HG03571 (cell line): ENCODE results near the gene PLD4.

Experiments used
- ATAC-seq: cut with Tn5 transposase; IDR thresholded peaks from one replicate; pipeline ENCODE4 v1.9.1; 2021; ENCODE audit not compliant: unreplicated experiment

The PLD4 gene

GRCh38 chr14:104927432-104927816 is 2.7 kb downstream of the PLD4 start:
- ATAC-seq, result no peak

DNA sequence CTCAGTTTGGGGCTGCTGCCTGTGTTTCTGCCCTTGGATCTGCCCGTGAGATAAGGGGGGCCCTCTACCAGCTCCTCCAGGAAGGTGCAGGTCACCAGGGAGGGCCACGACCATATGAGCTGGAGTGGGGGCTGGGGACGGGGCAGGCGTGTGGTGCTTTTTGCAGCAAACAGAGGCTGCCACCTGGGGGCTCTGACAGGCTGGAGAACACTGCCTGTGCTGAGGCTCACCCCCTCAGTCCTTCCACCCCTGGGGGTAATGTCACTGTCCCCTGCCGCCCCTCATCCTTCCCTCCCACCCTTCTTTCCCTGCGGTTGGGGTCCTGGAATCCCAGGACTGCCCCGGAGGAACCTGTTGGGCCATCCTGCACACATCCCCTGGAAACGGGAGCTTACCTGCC is 3.2 kb downstream of the PLD4 start:
- no peak for ATAC-seq

DNA sequence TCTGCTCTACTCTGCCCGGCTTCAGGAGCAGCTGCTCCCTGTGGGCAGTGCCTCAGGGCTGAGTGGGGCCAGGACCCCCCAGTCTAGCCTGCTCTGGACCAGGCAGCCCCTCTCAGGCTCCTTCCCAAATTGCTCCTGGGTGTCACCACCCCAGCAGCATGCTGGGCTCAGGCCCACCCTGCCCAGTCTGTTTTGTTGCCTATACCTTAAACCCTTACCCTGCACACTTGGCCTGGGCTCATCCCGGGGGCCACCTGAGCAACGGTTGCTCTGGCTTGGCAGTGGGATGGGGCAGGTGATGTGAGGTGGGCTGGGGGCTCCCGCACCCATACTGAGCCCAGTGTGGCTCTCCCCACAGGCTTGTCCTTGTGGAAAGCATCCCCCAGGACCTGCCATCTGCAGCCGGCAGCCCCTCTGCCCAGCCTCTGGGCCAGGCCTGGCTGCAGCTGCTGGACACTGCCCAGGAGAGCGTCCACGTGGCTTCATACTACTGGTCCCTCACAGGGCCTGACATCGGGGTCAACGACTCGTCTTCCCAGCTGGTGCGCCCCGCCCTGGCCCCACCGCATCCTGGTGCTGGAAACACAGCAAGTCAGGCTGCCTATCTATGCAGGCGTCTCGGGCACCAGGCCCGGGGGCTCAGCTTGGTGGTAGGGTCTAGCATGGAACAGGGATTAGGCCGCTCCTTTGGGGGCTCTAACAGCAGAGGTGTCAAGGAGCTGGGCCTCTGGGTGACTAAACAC is 3.9 kb downstream of the PLD4 start:
- ATAC-seq, result no peak

- ATAC-seq, result no peak
These were observed 4.9 kb downstream of the PLD4 start for GRCh38 chr14:104929268-104930230.

DNA sequence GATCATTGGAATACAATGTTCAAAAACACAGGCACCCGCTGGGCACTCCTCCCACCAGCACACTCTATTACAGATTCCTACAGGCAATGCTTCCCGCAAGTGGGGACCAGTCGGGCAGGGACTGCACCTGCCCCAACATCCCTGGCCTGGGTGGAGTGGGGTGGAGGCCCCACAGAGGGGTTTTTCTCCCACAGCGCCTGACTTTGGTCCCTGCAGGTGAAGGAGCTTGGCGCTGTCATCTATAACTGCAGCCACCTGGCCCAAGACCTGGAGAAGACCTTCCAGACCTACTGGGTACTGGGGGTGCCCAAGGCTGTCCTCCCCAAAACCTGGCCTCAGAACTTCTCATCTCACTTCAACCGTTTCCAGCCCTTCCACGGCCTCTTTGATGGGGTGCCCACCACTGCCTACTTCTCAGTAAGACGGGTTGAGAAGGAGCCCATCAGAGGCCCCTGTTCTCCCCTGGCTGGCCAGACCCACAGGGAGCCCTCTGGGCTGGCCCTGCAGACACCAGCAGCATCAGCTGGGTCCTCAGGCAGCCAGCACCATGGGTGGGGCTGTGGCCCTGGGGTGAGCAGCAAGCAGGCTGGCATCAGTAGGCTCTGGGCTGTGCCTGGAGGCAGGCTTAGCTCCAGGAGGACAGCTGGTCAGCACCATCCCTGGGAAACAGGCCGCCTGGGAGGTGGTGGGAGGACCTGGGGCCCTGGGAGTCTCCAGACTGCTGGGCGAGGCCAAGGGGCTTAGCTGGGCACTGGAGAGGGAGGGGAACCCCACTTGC is 6.0 kb downstream of the PLD4 start:
- no peak for ATAC-seq

- no peak for ATAC-seq
These were observed 6.7 kb downstream of the PLD4 start for GRCh38 chr14:104931304-104931770.

- no peak for ATAC-seq
These were observed 7.3 kb downstream of the PLD4 start for GRCh38 chr14:104931771-104932675.

GRCh38 chr14:104932676-104933631 is 8.3 kb downstream of the PLD4 start:
- no peak for ATAC-seq

GRCh38 chr14:104933746-104934733 is 9.4 kb downstream of the PLD4 start:
- no peak for ATAC-seq

DNA sequence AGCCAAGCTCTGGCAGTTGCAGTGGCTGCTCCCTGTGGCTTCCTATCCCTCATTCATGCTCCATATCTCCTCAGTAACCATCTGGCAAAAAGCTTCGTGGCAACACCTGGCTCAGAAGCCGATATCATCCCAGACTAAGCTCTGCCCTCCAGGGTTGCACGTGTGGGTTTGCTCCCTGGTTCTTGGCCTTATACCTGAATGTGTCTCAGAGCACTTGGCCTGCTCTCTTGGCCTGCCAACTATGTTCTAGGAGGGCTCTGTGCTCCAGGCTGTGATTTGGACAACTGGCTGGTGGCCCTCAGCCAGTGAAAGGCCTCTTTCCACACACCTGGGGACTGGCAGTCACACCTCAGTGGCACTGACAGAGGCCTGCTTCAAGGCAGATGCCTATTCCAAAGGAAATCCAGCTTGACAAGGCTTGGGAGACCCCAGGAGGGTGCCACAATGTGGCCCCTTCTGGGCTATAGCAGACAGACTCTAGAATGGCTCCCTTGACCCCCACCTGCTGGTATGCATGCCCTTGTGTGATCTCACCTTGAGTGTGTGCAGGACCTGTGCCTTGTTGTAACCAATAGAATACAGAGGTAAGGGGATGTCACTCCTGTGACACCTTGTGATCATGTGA is 10.5 kb downstream of the PLD4 start:
- no peak for ATAC-seq

DNA sequence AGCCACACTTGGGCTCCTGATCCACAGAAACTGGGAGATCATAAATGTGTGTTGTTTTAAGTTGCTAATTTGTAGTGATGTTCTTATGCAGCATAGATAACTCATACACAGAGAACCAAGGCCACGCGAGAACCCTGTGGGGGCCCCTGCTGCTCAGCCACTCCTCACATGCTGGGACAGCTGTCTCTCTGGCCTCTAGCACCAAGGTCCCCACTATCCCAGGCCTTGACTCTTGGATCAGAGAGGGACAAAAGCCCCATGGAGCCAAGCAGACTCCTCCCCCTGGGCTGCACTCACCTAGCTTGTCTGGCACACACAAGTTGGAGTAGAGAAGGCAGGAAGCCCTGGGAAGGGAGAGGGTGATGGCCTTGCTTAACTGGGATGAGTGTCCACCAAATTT is 11.3 kb downstream of the PLD4 start:
- ATAC-seq, result no peak

DNA sequence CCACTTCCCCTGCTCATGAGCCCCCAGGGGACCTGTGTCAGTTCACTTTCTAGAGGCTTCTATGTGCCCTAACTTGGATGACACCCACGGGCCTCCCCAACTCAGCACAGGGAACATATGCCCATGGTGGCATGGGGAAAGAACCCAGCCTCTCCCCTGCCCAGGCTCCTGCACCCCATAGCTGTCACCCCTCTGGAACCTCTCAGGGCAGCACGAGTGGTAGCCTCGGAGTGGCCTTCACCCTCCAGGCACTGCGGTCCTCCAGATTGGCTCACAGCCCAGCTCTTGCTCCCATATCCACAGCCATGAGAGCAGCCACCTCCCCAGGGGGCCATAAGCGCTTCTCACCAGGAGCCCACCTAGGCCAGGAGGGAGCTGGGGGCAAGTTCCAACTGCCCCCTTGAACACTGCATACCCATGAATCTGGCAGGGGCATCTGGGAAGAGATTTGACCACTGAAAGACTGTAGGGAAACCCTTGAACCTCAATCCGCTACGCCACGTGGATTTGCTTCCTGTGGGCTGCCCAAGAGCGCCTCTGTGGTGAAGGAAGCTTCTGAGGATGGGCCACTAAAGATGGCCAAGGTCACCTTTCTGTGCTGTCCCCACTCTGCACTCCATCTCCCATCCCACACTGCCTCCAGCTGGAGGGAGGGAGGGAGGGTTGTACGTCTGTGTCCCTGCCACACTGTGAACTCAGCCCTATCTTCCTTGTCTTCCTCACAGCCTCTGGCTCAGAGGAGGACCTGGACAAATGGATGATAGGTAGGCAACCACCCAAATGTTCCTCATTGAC is 11.9 kb downstream of the PLD4 start:
- no peak for ATAC-seq

GRCh38 chr14:104937161-104937560 is 12.5 kb downstream of the PLD4 start:
- no peak for ATAC-seq

DNA sequence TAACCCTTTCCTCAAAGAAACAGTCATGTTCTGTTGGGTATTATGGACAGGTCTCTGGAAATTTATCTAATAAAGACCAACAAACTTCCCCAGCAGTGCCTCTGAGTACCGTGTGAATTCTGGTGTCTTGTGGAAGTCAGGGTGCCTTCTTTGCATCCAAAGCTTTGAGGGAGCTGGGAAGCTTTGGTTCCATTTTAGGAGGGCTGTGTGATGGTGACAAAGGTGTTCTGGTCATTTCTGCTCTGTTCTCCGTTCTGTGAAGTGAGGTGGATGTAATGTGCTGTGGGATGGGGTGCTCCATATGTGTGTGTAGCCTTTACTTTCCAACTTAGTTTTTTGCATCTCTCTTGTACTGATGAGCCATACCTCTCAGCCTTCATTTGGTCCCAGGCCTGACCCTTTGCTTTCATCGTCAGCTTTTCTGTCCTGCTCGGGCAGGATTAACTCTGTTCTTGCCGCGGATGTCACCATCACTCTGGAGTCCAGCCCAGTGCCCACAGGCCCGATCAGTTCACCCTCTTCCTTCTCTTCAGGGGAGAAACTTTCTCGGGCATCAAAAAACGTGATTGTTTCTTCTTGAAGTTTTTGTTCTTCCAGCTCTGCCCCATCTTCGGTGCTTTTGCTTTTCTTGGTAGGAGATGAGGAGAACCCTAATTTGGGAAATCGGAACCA is 13.2 kb downstream of the PLD4 start:
- no peak for ATAC-seq

GRCh38 chr14:104938436-104938835 is 13.8 kb downstream of the PLD4 start:
- ATAC-seq, result no peak

DNA sequence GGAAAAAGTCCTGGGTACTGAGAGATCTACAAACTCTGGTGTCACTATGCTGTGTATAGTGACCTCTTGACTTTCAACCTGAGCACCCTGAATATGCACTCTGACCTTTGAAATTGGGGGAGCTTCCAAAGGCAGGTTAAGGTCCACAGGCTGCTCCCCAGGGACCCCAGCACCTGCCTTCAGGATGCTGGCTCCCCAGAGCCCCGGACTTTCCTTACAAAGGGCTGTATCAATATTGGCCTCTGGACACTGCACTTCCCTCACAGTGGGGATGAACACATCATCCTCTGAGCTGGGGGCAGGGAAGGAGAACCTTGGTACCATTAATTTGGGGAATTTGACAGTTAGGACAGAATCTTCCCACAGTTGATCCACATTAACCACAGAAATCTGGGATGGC is 14.3 kb downstream of the PLD4 start:
- no peak for ATAC-seq
